Activated CD8-positive, alpha-beta memory T cell treated with anti-CD3 and anti-CD28 coated beads, Interleukin-2, amount 50 U/mL, for 24 hours (primary cell): ENCODE measurements around the gene EDN3.

ENCODE experiments used
- DNase-seq: peaks from one replicate; pipeline ENCODE4 v3.0.0-alpha.2; 2020; ENCODE audit errors: extremely low read depth

EDN3 gene

DNA sequence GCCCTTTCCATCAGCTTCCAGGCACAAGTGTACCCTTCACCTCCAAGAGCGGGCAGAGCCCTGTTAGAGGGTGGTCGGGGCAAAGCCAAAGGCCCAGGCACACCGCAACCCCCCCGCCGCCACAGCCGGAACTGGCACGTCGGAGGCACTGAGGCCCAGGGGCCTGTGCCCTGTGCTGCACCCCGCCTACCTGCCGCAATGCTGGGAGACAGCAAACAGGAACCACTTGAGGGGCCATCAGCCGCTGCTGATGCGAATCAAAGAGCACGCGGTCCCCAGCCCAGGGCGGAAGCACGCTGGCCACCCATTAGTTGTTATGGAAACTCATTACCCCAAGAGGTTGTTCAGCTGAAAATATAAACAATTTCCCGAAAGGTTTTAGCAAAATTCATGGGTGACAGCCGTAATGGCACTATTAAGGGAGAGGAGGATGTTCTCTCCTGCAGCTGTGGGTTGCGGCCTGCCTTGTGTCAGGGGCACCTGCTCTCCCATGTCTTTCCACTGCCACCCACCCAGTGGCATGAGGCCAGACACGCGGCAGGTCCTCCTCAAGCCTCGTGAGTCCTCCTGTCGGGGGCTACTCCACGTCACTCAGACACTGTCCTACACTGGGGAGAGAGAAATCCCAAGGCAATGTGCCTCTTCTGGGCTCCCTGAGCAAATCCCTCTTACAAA lies 65.3 kb downstream of the EDN3 start:
- DNase-seq = no peak

DNA sequence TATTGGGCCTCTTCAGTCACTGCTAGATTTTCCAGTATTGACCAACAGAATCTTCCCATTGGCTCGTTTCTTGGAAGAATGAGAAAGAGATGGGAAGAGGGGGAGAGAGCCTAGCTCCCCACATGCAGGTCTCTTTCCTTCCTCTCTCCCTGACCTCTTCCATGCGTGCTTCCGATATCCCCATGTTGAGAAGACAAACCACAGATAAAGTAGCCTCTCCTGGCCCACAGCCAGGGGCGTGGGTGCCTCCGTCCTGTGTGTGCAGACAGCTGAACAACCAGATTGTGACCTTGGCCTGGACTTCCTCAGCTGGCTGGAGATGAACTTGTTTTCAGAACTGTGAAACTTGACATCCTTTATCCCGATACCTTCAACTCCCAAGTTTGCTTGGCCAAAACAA lies 71.0 kb downstream of the EDN3 start:
- no peak for DNase-seq

DNA sequence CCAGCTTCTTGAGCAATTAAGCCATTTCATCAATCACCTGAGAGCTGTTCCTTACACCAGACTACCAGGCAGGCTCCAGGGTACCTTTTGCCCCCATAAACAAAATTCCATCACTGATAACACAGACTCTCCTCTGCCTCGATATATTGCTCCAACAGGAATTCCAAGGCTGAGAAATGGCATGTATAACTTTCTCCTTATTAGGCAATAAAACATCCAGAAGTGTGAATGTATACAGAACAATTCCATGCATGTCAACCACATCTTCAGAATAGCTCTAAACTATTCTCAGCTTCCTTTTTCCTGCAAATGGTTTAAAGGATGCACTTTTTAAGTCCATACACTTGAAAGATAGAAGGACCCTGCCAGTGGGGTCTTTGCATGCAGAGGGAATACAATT lies 73.8 kb downstream of the EDN3 start:
- no peak for DNase-seq

DNA sequence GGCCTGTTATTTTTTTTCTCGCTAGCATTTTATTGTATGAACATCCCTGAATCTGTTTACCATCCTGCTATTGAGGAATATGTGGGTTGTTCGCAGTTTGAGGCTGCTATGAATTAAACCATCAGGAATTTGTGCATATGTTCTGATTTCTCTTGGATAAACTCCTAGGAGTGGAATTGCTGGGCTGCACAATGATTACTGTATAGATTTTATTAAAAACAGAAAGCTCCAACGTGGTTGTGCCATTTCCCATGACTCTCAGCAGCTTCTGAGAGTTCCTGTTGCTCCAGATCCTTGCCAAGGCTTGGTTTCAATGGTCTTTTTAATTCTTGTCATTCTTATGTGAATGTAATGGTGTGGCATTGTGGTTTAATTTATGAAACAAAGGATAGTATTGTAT lies 75.1 kb downstream of the EDN3 start:
- DNase-seq = no peak
